Measurements from ENCODE around the gene GPR158. TPM values are rescaled to one million over a fixed set of nuclear protein-coding genes. Genes with fewer than 3 reads are reported as not detected.

Gene GPR158
- total RNA-seq, 2 donors from 2014 or later = not detected

GRCh38 chr10:25294032-25294926 lies 119.5 kb downstream of the GPR158 start:
- no peak for TF ChIP-seq CTCF (IDR thresholded peaks at IDR 0.05)
- Histone ChIP-seq H3K27me3 (no peaks in the 10 kb centered on the region), H3K36me3 (no peaks in the 10 kb centered on the region)

GRCh38 chr10:25296324-25296723 lies 121.5 kb downstream of the GPR158 start:
- Histone ChIP-seq H3K36me3 (no peaks in the 10 kb centered on the region), H3K9me3 (no peaks in the 10 kb centered on the region), H3K27me3 (no peaks in the 10 kb centered on the region), H3K4me1 (no peaks in the 10 kb centered on the region), H3K4me3 (no peak overlapping the region), H3K27ac (no peak overlapping the region)
- no peak for TF ChIP-seq CTCF (IDR thresholded peaks at IDR 0.05)
- DNase-seq (ENCODE audit: low spot score) = no peak

More at GRCh38 chr10:25294032-25294926, 119.5 kb downstream of the GPR158 start:
- Histone ChIP-seq H3K9me3 (no peaks in the 10 kb centered on the region), H3K4me1 (no peaks in the 10 kb centered on the region), H3K4me3 (no peak overlapping the region), H3K27ac (no peak overlapping the region)
- no peak for DNase-seq (ENCODE audit: low spot score)

DNA sequence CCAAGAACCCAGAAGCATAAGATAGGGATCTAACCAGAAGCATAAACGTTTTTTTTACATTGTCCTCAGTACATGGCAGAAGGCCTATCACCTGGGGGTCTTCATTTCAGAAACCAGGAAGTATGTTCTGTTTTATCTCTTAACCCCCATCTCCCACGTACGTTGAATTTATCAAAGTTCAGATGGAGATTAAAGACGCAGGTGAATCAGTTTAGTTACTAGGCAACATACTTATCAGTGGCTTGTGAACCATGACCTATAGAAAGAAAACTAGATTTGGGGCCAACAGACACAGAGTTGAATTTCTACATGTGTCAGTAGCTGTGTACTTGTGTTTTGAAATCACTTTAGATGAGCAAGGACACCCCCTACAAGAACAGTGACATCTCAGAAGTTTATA lies 122.7 kb downstream of the GPR158 start:
- no peak overlapping the region for H3K27ac ChIP-seq
- no peak for TF ChIP-seq CTCF (IDR thresholded peaks at IDR 0.05)
- no peaks in the 10 kb centered on the region for H3K4me1 ChIP-seq
- DNase-seq (ENCODE audit: low spot score) = no peak
- H3K9me3 ChIP-seq = no peaks in the 10 kb centered on the region
- H3K36me3 ChIP-seq = no peaks in the 10 kb centered on the region
- no peak overlapping the region for H3K4me3 ChIP-seq
- H3K27me3 ChIP-seq = no peaks in the 10 kb centered on the region

GRCh38 chr10:25300073-25300472 lies 125.3 kb downstream of the GPR158 start:
- Histone ChIP-seq H3K4me1 (no peaks in the 10 kb centered on the region), H3K4me3 (no peak overlapping the region), H3K36me3 (no peaks in the 10 kb centered on the region), H3K27ac (no peak overlapping the region), H3K9me3 (no peaks in the 10 kb centered on the region), H3K27me3 (no peaks in the 10 kb centered on the region)
- DNase-seq (ENCODE audit: low spot score) = no peak
- TF ChIP-seq CTCF (IDR thresholded peaks at IDR 0.05) = no peak

DNA sequence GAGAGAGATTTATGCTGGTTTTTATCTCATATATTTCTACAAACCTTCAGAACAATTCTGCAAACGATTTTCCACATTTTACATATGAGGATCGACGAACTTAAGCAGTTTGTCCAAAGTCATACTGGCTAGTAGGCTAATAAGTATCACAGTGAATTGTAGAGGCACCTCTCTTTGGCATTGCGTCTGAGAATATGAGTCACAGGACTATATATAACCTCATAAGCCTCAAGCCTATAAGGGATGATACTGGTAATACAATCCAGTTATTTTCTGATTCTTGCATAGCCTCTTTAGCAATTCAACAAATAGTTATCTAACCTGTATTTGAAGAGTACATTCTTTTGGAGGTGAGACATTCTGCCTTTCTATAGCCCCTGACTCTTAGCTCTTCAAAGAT lies 129.8 kb downstream of the GPR158 start:
- Histone ChIP-seq H3K27me3 (no peaks in the 10 kb centered on the region), H3K4me1 (no peaks in the 10 kb centered on the region), H3K36me3 (no peaks in the 10 kb centered on the region), H3K27ac (no peak overlapping the region), H3K4me3 (no peak overlapping the region), H3K9me3 (peaks cover 0 to 5% of the 10 kb centered on the region in 2 donors)
- TF ChIP-seq CTCF (IDR thresholded peaks at IDR 0.05) = no peak
- no peak for DNase-seq (ENCODE audit: low spot score)

All from right atrium auricular region (tissue), 2 donors.